Epithelial cell of esophagus (primary cell): ENCODE measurements around the gene BLTP1.

Experiments
- DNase-seq: peaks from one replicate; pipeline ENCODE4 v3.0.0; 2010; ENCODE audit warnings: low read depth
- H3K4me3 ChIP-seq: 2 replicates; pipeline ENCODE4 v1.5.1; 2011; ENCODE audit warnings: mild to moderate bottlenecking, low read length, control low read depth
- CTCF ChIP-seq: IDR thresholded peaks from 2 replicates; pipeline ENCODE4 v1.5.1; 2011; ENCODE audit warnings: low read depth, mild to moderate bottlenecking, low read length, control low read depth, inconsistent platforms; ENCODE audit not compliant: insufficient read depth; ENCODE audit errors: missing control alignments

Gene BLTP1

GRCh38 chr4:122140834-122141233 is 11.3 kb upstream of the BLTP1 start:
- no peak overlapping the region for H3K4me3 ChIP-seq
- no peak for TF ChIP-seq CTCF
- DNase-seq = no peak

- DNase-seq = no peak
- no peak overlapping the region for H3K4me3 ChIP-seq
- no peak for TF ChIP-seq CTCF
Measured at GRCh38 chr4:122142687-122143086, 9.4 kb upstream of the BLTP1 start.

- no peak for DNase-seq
- TF ChIP-seq CTCF = no peak
- H3K4me3 ChIP-seq = no peak overlapping the region
Measured at GRCh38 chr4:122146652-122147051, 5.5 kb upstream of the BLTP1 start.

GRCh38 chr4:122150931-122151330 is 1.2 kb upstream of the BLTP1 start:
- no peak overlapping the region for H3K4me3 ChIP-seq
- no peak for DNase-seq
- TF ChIP-seq CTCF = no peak

GRCh38 chr4:122152711-122153226 is 638 bp downstream of the BLTP1 start:
- no peak for TF ChIP-seq CTCF
- peak; percentile 21 for DNase-seq
- peak overlapping the region; percentile 97 for H3K4me3 ChIP-seq

- peak; percentile 7 for DNase-seq
- no peak overlapping the region for H3K4me3 ChIP-seq
- TF ChIP-seq CTCF = no peak
Measured at GRCh38 chr4:122156819-122157218, 4.7 kb downstream of the BLTP1 start.

GRCh38 chr4:122163301-122163700 is 11.2 kb downstream of the BLTP1 start:
- DNase-seq = no peak
- no peak overlapping the region for H3K4me3 ChIP-seq
- no peak for TF ChIP-seq CTCF
